Measurements from ENCODE around the gene TMEM45B. TPM values are rescaled to one million over a fixed set of nuclear protein-coding genes. Genes with fewer than 3 reads are reported as not detected.

Gene TMEM45B
- polyA plus RNA-seq, 1 of the 3 experiments (the other 2 are of a cell fraction): not detected

DNA sequence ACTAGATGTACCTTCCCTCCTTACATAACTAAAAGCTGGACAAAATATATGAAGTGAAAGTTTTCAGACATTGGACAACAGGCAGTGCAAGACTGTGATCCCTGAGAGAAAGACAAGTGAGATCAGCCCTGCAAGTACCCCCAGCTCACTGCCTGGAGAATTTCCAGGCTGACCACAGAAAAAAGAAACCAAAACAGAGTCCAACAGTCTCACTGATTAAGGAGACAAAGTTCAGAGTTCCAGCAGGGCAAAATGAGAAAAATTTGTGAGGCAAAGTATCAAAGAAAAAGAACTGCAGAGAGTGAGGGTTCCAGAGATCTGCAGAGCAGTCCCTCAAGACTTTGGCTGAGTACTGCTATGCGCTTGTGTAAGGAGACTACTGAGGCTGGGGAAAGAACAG is 47.3 kb upstream of the TMEM45B start (continued):
- no peak for TF ChIP-seq EZH2phosphoT487 (IDR thresholded peaks at IDR 0.05; ENCODE audit: borderline replicate concordance, low read depth)
- TF ChIP-seq, protein P1, sequence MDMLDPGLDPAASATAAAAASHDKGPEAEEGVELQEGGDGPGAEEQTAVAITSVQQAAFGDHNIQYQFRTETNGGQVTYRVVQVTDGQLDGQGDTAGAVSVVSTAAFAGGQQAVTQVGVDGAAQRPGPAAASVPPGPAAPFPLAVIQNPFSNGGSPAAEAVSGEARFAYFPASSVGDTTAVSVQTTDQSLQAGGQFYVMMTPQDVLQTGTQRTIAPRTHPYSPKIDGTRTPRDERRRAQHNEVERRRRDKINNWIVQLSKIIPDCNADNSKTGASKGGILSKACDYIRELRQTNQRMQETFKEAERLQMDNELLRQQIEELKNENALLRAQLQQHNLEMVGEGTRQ (IDR thresholded peaks at IDR 0.05; ENCODE audit: borderline replicate concordance, low read depth, low read length): no peak
- no peak for TF ChIP-seq RCOR1 (IDR thresholded peaks at IDR 0.05; ENCODE audit: low read length)
- TF ChIP-seq SMC3 (IDR thresholded peaks at IDR 0.05; ENCODE audit: low read depth, low read length): no peak
- TF ChIP-seq, protein P2, sequence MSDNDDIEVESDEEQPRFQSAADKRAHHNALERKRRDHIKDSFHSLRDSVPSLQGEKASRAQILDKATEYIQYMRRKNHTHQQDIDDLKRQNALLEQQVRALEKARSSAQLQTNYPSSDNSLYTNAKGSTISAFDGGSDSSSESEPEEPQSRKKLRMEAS (IDR thresholded peaks at IDR 0.05; ENCODE audit: low read depth): no peak
- no peak for TF ChIP-seq FOXM1 (IDR thresholded peaks at IDR 0.05; ENCODE audit: low read depth)
- TF ChIP-seq RAD21 (IDR thresholded peaks at IDR 0.05; ENCODE audit: low read length): no peak

DNA sequence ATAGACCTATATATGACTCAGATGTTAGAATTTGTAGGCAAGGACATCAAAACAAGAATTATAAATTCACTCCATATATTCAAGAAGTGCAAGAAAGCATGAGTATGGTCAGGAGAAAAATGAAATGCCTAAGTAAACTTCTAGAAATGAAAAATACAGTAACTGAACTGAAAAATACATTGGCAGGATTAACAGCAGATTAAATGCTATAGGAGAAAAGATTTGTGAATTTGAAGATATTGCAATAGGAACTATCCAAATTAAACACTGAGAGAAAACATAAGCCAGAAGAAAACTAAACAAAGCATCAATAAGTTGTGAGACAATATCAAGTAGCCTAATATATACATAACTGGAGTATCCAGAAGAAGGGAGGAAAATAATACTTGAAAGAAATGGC is 46.6 kb upstream of the TMEM45B start:
- ChIA-PET POLR2A (no interaction called here), CTCF (no interaction called here)
- no peak overlapping the region for H3K4me2 ChIP-seq
- H3K27ac ChIP-seq (ENCODE audit: low read depth in 2 of 2, low read length in 1 of 2): no peak overlapping the region
- H3K27me3 ChIP-seq (ENCODE audit: insufficient read depth): no peaks in the 10 kb centered on the region
- no peak overlapping the region for H3K4me3 ChIP-seq (ENCODE audit: low read depth in 2 of 2, low read length in 1 of 2)
- no peaks in the 10 kb centered on the region for H3K36me3 ChIP-seq (replicated peaks in 1 of 2; ENCODE audit: control insufficient read depth in 1 of 2, insufficient read depth in 2 of 2, low read length in 1 of 2)
- H3F3A ChIP-seq (replicated peaks; ENCODE audit: insufficient read depth): no peaks in the 10 kb centered on the region
- no peak for TF ChIP-seq ELF1 (IDR thresholded peaks at IDR 0.05)
- TF ChIP-seq, protein P3, sequence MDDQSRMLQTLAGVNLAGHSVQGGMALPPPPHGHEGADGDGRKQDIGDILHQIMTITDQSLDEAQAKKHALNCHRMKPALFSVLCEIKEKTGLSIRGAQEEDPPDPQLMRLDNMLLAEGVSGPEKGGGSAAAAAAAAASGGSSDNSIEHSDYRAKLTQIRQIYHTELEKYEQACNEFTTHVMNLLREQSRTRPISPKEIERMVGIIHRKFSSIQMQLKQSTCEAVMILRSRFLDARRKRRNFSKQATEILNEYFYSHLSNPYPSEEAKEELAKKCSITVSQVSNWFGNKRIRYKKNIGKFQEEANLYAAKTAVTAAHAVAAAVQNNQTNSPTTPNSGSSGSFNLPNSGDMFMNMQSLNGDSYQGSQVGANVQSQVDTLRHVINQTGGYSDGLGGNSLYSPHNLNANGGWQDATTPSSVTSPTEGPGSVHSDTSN (IDR thresholded peaks at IDR 0.05): no peak
- no peak for TF ChIP-seq YY1 (IDR thresholded peaks at IDR 0.05; ENCODE audit: low read depth)
- TF ChIP-seq, protein P2 (IDR thresholded peaks at IDR 0.05; ENCODE audit: low read depth): no peak
- TF ChIP-seq, protein P4, sequence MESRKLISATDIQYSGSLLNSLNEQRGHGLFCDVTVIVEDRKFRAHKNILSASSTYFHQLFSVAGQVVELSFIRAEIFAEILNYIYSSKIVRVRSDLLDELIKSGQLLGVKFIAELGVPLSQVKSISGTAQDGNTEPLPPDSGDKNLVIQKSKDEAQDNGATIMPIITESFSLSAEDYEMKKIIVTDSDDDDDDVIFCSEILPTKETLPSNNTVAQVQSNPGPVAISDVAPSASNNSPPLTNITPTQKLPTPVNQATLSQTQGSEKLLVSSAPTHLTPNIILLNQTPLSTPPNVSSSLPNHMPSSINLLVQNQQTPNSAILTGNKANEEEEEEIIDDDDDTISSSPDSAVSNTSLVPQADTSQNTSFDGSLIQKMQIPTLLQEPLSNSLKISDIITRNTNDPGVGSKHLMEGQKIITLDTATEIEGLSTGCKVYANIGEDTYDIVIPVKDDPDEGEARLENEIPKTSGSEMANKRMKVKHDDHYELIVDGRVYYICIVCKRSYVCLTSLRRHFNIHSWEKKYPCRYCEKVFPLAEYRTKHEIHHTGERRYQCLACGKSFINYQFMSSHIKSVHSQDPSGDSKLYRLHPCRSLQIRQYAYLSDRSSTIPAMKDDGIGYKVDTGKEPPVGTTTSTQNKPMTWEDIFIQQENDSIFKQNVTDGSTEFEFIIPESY (IDR thresholded peaks at IDR 0.05; ENCODE audit: borderline replicate concordance, low read depth): no peak
- TF ChIP-seq RFX5 (IDR thresholded peaks at IDR 0.05; ENCODE audit: low read length): no peak
- TF ChIP-seq EP300 (IDR thresholded peaks at IDR 0.05; ENCODE audit: borderline replicate concordance in 1 of 2, low read depth in 1 of 2, low read length in 1 of 2): no peak
- H3K4me1 ChIP-seq (ENCODE audit: control insufficient read depth in 1 of 2, insufficient read depth in 2 of 2, low read depth in 1 of 2, low read length in 1 of 2): no peaks in the 10 kb centered on the region
- DNase-seq: no peak
- H2AFZ ChIP-seq (ENCODE audit: low read depth): no peak overlapping the region
- H3K9me3 ChIP-seq: no peaks in the 10 kb centered on the region
- no peaks in the 10 kb centered on the region for H4K20me1 ChIP-seq (ENCODE audit: insufficient read depth)
- H3K9me2 ChIP-seq: no peaks in the 10 kb centered on the region
- no peaks in the 10 kb centered on the region for H3K79me2 ChIP-seq (ENCODE audit: insufficient read depth)
- no peak overlapping the region for H3K9ac ChIP-seq
